Ishikawa (cell line): Measurements from ENCODE around the gene SPSB4.

Source experiments
- CREB1 ChIP-seq: IDR thresholded peaks from 2 replicates; pipeline ENCODE4 v1.6.1; 2012; ENCODE audit warnings: low read depth
- EP300 ChIP-seq: IDR thresholded peaks from 2 replicates; pipeline ENCODE4 v1.6.1; 2012; ENCODE audit warnings: borderline replicate concordance
- FOXM1 ChIP-seq: IDR thresholded peaks from 2 replicates; pipeline ENCODE4 v1.6.1; 2012; ENCODE audit warnings: low read depth, borderline replicate concordance
- MAX ChIP-seq: IDR thresholded peaks from 2 replicates; pipeline ENCODE4 v1.6.1; 2012
- NFIC ChIP-seq: IDR thresholded peaks from 2 replicates; pipeline ENCODE4 v1.6.1; 2012
- RAD21 ChIP-seq: IDR thresholded peaks from 2 replicates; pipeline ENCODE4 v1.6.1; 2012; ENCODE audit warnings: low read depth
- REST ChIP-seq: IDR thresholded peaks from 2 replicates; pipeline ENCODE4 v1.6.1; 2012; ENCODE audit warnings: low read depth, mild to moderate bottlenecking
- TAF1 ChIP-seq: IDR thresholded peaks from 2 replicates; pipeline ENCODE4 v1.6.1; 2012; ENCODE audit warnings: low read depth, mild to moderate bottlenecking
- TEAD4 ChIP-seq: IDR thresholded peaks from 2 replicates; pipeline ENCODE4 v1.6.1; 2012

GRCh38 chr3:141065258-141065657 lies 14.1 kb downstream of the SPSB4 start:
- no peak for TF ChIP-seq CREB1
- TF ChIP-seq TEAD4 = no peak
- no peak for TF ChIP-seq NFIC
- no peak for TF ChIP-seq EP300
- TF ChIP-seq TAF1 = no peak
- TF ChIP-seq FOXM1 = no peak
- TF ChIP-seq REST = no peak
- TF ChIP-seq RAD21 = no peak
- TF ChIP-seq MAX = no peak
